Measurements from ENCODE around the gene EVPL. TPM values are rescaled to one million over a fixed set of nuclear protein-coding genes. Genes with fewer than 3 reads are reported as not detected.

Gene EVPL
- total and polyA plus RNA-seq, 10 of the 15 experiments (the other 5 are each of a cell fraction or from before 2014, with no cell fraction given), result 0.03 TPM; not detected in 9

DNA sequence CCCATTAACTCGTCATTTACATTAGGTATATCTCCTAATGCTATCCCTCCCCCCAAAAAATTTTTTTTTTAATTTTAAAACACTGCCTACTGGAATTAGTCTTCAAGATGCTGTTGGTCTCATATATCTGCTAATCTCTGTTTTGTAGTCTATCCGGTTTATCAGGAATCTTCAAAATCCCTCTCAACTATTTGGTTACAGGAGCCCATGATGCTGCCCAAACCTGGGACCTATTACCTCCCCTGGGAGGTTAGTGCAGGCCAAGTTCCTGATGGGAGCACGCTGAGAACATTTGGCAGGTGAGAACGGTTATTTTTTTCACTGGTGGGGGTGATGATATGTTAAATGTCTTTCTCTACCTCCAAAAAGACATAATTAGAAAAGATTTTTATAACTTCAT is 41.1 kb downstream of the EVPL start:
- no peaks in the 10 kb centered on the region for H3K79me2 ChIP-seq (ENCODE audit: control insufficient read depth, insufficient read depth, low read length)
- H2AFZ ChIP-seq (ENCODE audit: control insufficient read depth, low read depth, low read length), result no peak overlapping the region
- in situ Hi-C loops (cut with MboI) (no loop called here), intact Hi-C loops (cut with micrococcal nuclease; ENCODE audit: unreplicated experiment) (no loop called here)
- CTCF ChIA-PET, result no interaction called here
- H3K36me3 ChIP-seq (ENCODE audit: control insufficient read depth in 2 of 2, insufficient read depth in 2 of 2, low read length in 1 of 2), result peaks cover 0 to 2% of the 10 kb centered on the region in 2 experiments; a peak in 1 of 4 replicates
- DNase-seq (ENCODE audit: low read depth, low spot score) (no peak), ATAC-seq (no peak), FAIRE-seq (no peak)
- RAD21 ChIA-PET (ENCODE audit: unreplicated experiment), result no interaction called here
- no peaks in the 10 kb centered on the region for H4K20me1 ChIP-seq (ENCODE audit: control insufficient read depth, insufficient read depth)
- BruUV-seq (replicated peaks), result no TSS peak
- no peak overlapping the region for H3K9ac ChIP-seq (ENCODE audit: control insufficient read depth, insufficient read depth, low read length)
- SMC1A ChIA-PET (ENCODE audit: uncharacterized antibody, unreplicated experiment), result no interaction called here
- POLR2A ChIA-PET, result no interaction called here
- H3K9me3 ChIP-seq (replicated peaks; ENCODE audit: control insufficient read depth, insufficient read depth, low read length), result no peaks in the 10 kb centered on the region
- H3K27me3 ChIP-seq (replicated peaks in 1 of 2; ENCODE audit: control insufficient read depth in 2 of 2, insufficient read depth in 2 of 2, low read length in 1 of 2), result no peaks in the 10 kb centered on the region
- no peak overlapping the region for H3K4me3 ChIP-seq
- H3K4me2 ChIP-seq (ENCODE audit: control insufficient read depth, insufficient read depth), result no peak overlapping the region
- TF ChIP-seq, protein P1, sequence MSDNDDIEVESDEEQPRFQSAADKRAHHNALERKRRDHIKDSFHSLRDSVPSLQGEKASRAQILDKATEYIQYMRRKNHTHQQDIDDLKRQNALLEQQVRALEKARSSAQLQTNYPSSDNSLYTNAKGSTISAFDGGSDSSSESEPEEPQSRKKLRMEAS (IDR thresholded peaks at IDR 0.05; ENCODE audit: low read depth, low read length), result no peak
- TF ChIP-seq, protein P2, sequence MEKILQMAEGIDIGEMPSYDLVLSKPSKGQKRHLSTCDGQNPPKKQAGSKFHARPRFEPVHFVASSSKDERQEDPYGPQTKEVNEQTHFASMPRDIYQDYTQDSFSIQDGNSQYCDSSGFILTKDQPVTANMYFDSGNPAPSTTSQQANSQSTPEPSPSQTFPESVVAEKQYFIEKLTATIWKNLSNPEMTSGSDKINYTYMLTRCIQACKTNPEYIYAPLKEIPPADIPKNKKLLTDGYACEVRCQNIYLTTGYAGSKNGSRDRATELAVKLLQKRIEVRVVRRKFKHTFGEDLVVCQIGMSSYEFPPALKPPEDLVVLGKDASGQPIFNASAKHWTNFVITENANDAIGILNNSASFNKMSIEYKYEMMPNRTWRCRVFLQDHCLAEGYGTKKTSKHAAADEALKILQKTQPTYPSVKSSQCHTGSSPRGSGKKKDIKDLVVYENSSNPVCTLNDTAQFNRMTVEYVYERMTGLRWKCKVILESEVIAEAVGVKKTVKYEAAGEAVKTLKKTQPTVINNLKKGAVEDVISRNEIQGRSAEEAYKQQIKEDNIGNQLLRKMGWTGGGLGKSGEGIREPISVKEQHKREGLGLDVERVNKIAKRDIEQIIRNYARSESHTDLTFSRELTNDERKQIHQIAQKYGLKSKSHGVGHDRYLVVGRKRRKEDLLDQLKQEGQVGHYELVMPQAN (conservative IDR thresholded peaks at IDR 0.05), result no peak
- TF ChIP-seq NFYB (IDR thresholded peaks at IDR 0.05; ENCODE audit: insufficient read depth, low read depth, low read length) (no peak), CREB1 (IDR thresholded peaks at IDR 0.05; ENCODE audit: low read depth) (no peak)
- WGBS (ENCODE audit: insufficient coverage, insufficient replicate concordance, low lambda C conversion rate, missing lambda C conversion rate), result 92% methylated on average over 4 of the region's 4 CpGs
- H3K27ac ChIP-seq (ENCODE audit: control insufficient read depth, insufficient read depth), result no peak overlapping the region
- peaks cover under 1% of the 10 kb centered on the region; the same call in 1 of the 2 replicates for H3K4me1 ChIP-seq (ENCODE audit: control insufficient read depth, insufficient read depth, low read length)

Measured in GM12878 (cell line).